K562 (cell line): ENCODE measurements around the gene HDAC7. TPM values are rescaled to one million over a fixed set of nuclear protein-coding genes. Genes with fewer than 3 reads are reported as not detected.

ENCODE experiments used
- DEAF1 ChIP-seq: fragments of 450-650 bp; formaldehyde crosslinking; IDR thresholded peaks from 2 replicates; pipeline ENCODE4 v1.4.0; 2020; ENCODE audit warnings: mild to moderate bottlenecking, moderate library complexity
- DIDO1 ChIP-seq: fragments of 450-650 bp; IDR thresholded peaks from 2 replicates; pipeline ENCODE4 v1.6.1; 2016; ENCODE audit warnings: low read depth, missing biosample characterization, missing genetic modification characterization
- GABPB1 ChIP-seq: sonication (generic); formaldehyde crosslinking; IDR thresholded peaks from 2 replicates; pipeline ENCODE4 v1.8.0; 2022; ENCODE audit warnings: mild to moderate bottlenecking, missing genetic modification reagents
- HMGXB4 ChIP-seq: sonication (generic); formaldehyde crosslinking; IDR thresholded peaks from 2 replicates; pipeline ENCODE4 v1.8.1; 2023; ENCODE audit warnings: mild to moderate bottlenecking, missing genetic modification reagents
- HNRNPH1 ChIP-seq: fragments of 200-400 bp; formaldehyde crosslinking; optimal IDR thresholded peaks from 2 replicates; pipeline ENCODE3; 2017; ENCODE audit warnings: low read depth, mild to moderate bottlenecking, low read length, moderate library complexity
- KLF6 ChIP-seq: fragments of 250-450 bp; sonication (Bioruptor Pico); IDR thresholded peaks from 2 replicates; pipeline ENCODE4 v1.4.0; 2020; ENCODE audit warnings: mild to moderate bottlenecking, moderate library complexity, borderline replicate concordance
- MAFF ChIP-seq: IDR thresholded peaks from 2 replicates; pipeline ENCODE4 v1.6.1; 2012; ENCODE audit warnings: low read length, improper control_type of control experiment
- MYNN ChIP-seq, 2 experiments: sonication (generic); formaldehyde crosslinking in 1 of 2; IDR thresholded peaks; 2 replicates each; pipeline versions ENCODE4 v1.5.0 to v1.6.1; 2016 to 2020; ENCODE audit warnings: antibody characterized with exemption in 1 of 2, missing genetic modification reagents in 1 of 2
- POLR2AphosphoS5 ChIP-seq: IDR thresholded peaks from 2 replicates; pipeline ENCODE4 v1.6.1; 2011; ENCODE audit warnings: mild to moderate bottlenecking, low read depth, low read length, moderate library complexity; ENCODE audit not compliant: control insufficient read depth, insufficient read depth
- PRDM10 ChIP-seq: fragments of 450-650 bp; IDR thresholded peaks from 2 replicates; pipeline ENCODE4 v1.6.1; 2018; ENCODE audit not compliant: partially characterized antibody
- PTRF ChIP-seq: fragments of 450-650 bp; IDR thresholded peaks from 2 replicates; pipeline ENCODE4 v1.6.1; 2016; ENCODE audit warnings: mild to moderate bottlenecking, missing genetic modification characterization, missing compliant biosample characterization
- SMAD3 ChIP-seq: fragments of 450-650 bp; formaldehyde crosslinking; conservative IDR thresholded peaks from 2 replicates; pipeline ENCODE4 v1.4.0; 2020; ENCODE audit warnings: mild to moderate bottlenecking
- TSC22D4 ChIP-seq: fragments of 450-650 bp; IDR thresholded peaks from 2 replicates; pipeline ENCODE4 v1.6.1; 2016; ENCODE audit warnings: missing genetic modification characterization, missing biosample characterization, control low read depth
- ZNF589 ChIP-seq: fragments of 200-800 bp; sonication (Bioruptor generic); IDR thresholded peaks from 2 replicates; pipeline ENCODE4 v1.6.1; 2016; ENCODE audit warnings: low read depth, missing genetic modification characterization, missing compliant biosample characterization
- polyA plus RNA-seq, 8 experiments: library from polyadenylated mRNA; depleted of rRNA in 4 of 8; stranded (reverse) in 5 of 8; unstranded in 3 of 8; fragments of >200 nt; fragmentation: Nextera tagmentation in 2 of 8; fragmentation: Illumina TruSeq in 1 of 8; extraction: Ambion mirVana in 2 of 8; extraction: Trizol in 1 of 8; gene quantifications; 2 replicates each; pipeline versions ENCODE4 v1.2.1 to v1.2.3, GENCODE V29; 2011 to 2014; ENCODE audit warnings: inconsistent platforms in 1 of 8, missing spikeins in 1 of 8
- total RNA-seq, 7 experiments: library from RNA; depleted of rRNA in 6 of 7; stranded (reverse); fragments of >200 nt in 6 of 7; fragmentation: Illumina TruSeq in 2 of 7; extraction: Trizol in 2 of 7; gene quantifications; 2 replicates each; pipeline versions ENCODE4 v1.2.1 to v1.2.3, GENCODE V29; 2011 to 2021; ENCODE audit warnings: low replicate concordance in 1 of 7
- TF ChIP-seq, protein P1 (sequence below): sonication (generic); formaldehyde crosslinking; IDR thresholded peaks from 2 replicates; pipeline ENCODE4 v1.5.0; 2020; ENCODE audit warnings: missing genetic modification reagents
- TF ChIP-seq, protein P2 (sequence below): fragments of 450-650 bp; IDR thresholded peaks from 2 replicates; pipeline ENCODE4 v1.7.1; 2018; ENCODE audit warnings: mild to moderate bottlenecking, low read depth; ENCODE audit not compliant: partially characterized antibody

HDAC7 gene
- total and polyA plus RNA-seq, 9 of the 15 experiments (the other 6 are each of a cell fraction or from before 2014, with no cell fraction given), result 2.5 to 129 (median 31.1) TPM

DNA sequence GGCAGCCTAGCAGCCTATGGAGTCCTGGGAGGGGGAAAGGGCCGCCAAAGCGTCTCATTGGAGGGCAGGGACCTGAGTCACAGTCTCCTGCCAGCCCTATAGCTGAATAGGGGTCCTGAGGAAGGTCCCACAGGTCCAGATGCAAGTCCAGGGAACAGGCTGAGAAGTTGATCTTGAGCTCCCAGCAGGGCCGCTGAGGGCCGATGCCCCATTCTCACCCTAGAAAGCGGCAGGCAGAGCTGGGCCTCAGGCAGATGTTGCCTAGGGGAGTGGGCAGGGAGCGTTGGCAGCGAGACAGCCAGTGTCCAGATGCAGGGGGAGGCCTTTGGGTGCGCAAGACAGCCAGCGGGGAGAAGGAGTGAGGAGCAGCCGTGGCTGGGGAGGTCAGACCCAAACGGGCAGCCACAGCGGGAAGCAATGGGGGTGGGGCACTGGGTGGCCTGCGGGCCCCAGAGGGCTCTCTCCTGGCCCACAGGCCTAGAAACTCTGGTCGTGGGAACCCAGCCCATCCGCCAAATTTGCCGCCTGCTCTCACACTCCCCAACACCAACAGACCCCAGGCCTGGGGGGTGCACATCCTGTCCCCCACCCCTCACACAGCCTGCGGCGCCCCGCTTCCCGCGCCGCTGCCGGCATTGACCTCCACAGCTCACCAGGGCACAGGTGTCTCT is 1.1 kb downstream of the HDAC7 start (continued):
- TF ChIP-seq, protein P1, sequence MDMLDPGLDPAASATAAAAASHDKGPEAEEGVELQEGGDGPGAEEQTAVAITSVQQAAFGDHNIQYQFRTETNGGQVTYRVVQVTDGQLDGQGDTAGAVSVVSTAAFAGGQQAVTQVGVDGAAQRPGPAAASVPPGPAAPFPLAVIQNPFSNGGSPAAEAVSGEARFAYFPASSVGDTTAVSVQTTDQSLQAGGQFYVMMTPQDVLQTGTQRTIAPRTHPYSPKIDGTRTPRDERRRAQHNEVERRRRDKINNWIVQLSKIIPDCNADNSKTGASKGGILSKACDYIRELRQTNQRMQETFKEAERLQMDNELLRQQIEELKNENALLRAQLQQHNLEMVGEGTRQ (CRISPR knock-in tag), result no peak
- TF ChIP-seq, protein P2, sequence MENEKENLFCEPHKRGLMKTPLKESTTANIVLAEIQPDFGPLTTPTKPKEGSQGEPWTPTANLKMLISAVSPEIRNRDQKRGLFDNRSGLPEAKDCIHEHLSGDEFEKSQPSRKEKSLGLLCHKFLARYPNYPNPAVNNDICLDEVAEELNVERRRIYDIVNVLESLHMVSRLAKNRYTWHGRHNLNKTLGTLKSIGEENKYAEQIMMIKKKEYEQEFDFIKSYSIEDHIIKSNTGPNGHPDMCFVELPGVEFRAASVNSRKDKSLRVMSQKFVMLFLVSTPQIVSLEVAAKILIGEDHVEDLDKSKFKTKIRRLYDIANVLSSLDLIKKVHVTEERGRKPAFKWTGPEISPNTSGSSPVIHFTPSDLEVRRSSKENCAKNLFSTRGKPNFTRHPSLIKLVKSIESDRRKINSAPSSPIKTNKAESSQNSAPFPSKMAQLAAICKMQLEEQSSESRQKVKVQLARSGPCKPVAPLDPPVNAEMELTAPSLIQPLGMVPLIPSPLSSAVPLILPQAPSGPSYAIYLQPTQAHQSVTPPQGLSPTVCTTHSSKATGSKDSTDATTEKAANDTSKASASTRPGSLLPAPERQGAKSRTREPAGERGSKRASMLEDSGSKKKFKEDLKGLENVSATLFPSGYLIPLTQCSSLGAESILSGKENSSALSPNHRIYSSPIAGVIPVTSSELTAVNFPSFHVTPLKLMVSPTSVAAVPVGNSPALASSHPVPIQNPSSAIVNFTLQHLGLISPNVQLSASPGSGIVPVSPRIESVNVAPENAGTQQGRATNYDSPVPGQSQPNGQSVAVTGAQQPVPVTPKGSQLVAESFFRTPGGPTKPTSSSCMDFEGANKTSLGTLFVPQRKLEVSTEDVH, result no peak
- TF ChIP-seq HNRNPH1, result no peak
- no peak for TF ChIP-seq HMGXB4 (CRISPR knock-in tag)
- no peak for TF ChIP-seq MYNN (IDR thresholded peaks at IDR 0.05)
- TF ChIP-seq MYNN (CRISPR knock-in tag; IDR thresholded peaks at IDR 0.05), result no peak
- TF ChIP-seq SMAD3 (CRISPR knock-in tag), result no peak
- no peak for TF ChIP-seq PTRF (tag)
- TF ChIP-seq ZNF589 (CRISPR knock-in tag), result no peak
- TF ChIP-seq GABPB1 (CRISPR knock-in tag), result peak; percentile 39; the same call in 1 of the 2 replicates
- no peak for TF ChIP-seq TSC22D4
- no peak for TF ChIP-seq POLR2AphosphoS5
- no peak for TF ChIP-seq DEAF1
- no peak for TF ChIP-seq DIDO1
- TF ChIP-seq MAFF, result no peak
- peak; percentile 65 for TF ChIP-seq PRDM10
- no peak for TF ChIP-seq KLF6 (CRISPR knock-in tag)
